HCT116 (cell line): ENCODE data around the gene SND1. TPM values are rescaled to one million over a fixed set of nuclear protein-coding genes. Genes with fewer than 3 reads are reported as not detected.

Experiments used
- ATAC-seq: fragments of 200-7000 bp; cut with Tn5 transposase; 2 replicates; pipeline ENCODE4 v1.9.1; 2020; ENCODE audit warnings: mild to moderate bottlenecking, moderate library complexity
- BruUV-seq: library from RNA; stranded (reverse); fragments of 400-500 nt; replicated peaks from 2 replicates; lab custom pipeline; 2021; lab: Mats Ljungman, UMichigan
- CTCF ChIA-PET: fragments of 300-600 bp; sonication (Branson Sonifier 250); formaldehyde crosslinking; loops from one replicate; lab custom pipeline; 2021; ENCODE audit warnings: antibody characterized with exemption; lab: Charles Lee
- POLR2A ChIA-PET: fragments of 300-600, 350-600 bp; sonication (Branson Sonifier 250); formaldehyde crosslinking; loops from one replicate; lab custom pipeline; 2021; ENCODE audit warnings: antibody characterized with exemption; lab: Charles Lee
- RAD21 ChIA-PET, 2 experiments: fragments of 300-600 bp; sonication (Branson Sonifier 250); formaldehyde crosslinking; loops; one replicate each; lab custom pipeline; 2023; ENCODE audit warnings: low total read pairs in 2 of 2; ENCODE audit not compliant: uncharacterized antibody in 2 of 2, unreplicated experiment in 2 of 2, low non-redundant PET in 1 of 2; lab: Charles Lee
- DNase-seq: peaks from one replicate; pipeline ENCODE4 v3.0.0-alpha.2; 2010; ENCODE audit warnings: low read depth, low spot score
- H2AFZ ChIP-seq: fragments of 200-600 bp; shearing (Covaris generic), sonication (generic); 2 replicates; pipeline ENCODE4 v1.6.1; 2017; ENCODE audit warnings: low read depth, mixed run types, mixed read lengths, antibody characterized with exemption, low read length; ENCODE audit not compliant: poor library complexity, severe bottlenecking
- H3K27ac ChIP-seq: 2 replicates; pipeline ENCODE4 v1.5.1; 2012; ENCODE audit warnings: low read depth, low read length
- H3K27me3 ChIP-seq: fragments of 200-600 bp; sonication (generic); 2 replicates; pipeline ENCODE4 v1.6.1; 2016; ENCODE audit warnings: mixed run types, low read length, mixed read lengths; ENCODE audit not compliant: insufficient read depth
- H3K36me3 ChIP-seq, 2 experiments: fragments of 200-500 bp in 1 of 2; fragments of 200-600 bp in 1 of 2; sonication (Bioruptor generic) in 1 of 2; sonication (generic) in 1 of 2; 2 replicates each; pipeline versions ENCODE4 v1.5.1 to v1.6.1; 2014 to 2016; ENCODE audit warnings: low read length in 2 of 2, inconsistent platforms in 1 of 2, mixed read lengths in 1 of 2, mixed run types in 1 of 2; ENCODE audit not compliant: insufficient read depth in 2 of 2, control insufficient read depth in 1 of 2
- H3K4me1 ChIP-seq, 2 experiments: fragments of 200-600 bp in 1 of 2; sonication (generic) in 1 of 2; 2 replicates each; pipeline versions ENCODE4 v1.5.1 to v1.6.1; 2012 to 2017; ENCODE audit warnings: low read length in 2 of 2, inconsistent platforms in 1 of 2, mild to moderate bottlenecking in 1 of 2, mixed read lengths in 1 of 2, mixed run types in 1 of 2, moderate library complexity in 1 of 2; ENCODE audit not compliant: insufficient read depth in 2 of 2, control insufficient read depth in 1 of 2
- H3K4me2 ChIP-seq: fragments of 200-600 bp; sonication (generic); 2 replicates; pipeline ENCODE4 v1.6.1; 2017; ENCODE audit warnings: mixed run types, low read length, mixed read lengths
- H3K4me3 ChIP-seq, 2 experiments: fragments of 200-600 bp in 1 of 2; sonication (generic) in 1 of 2; replicated peaks in 1 of 2; 2 replicates each; pipeline ENCODE4 v1.5.1; 2011 to 2016; ENCODE audit warnings: low read length in 2 of 2, control low read depth in 1 of 2, low read depth in 1 of 2, mild to moderate bottlenecking in 1 of 2, mixed read lengths in 1 of 2, mixed run types in 1 of 2
- H3K79me2 ChIP-seq: fragments of 200-600 bp; sonication (generic); 2 replicates; pipeline ENCODE4 v1.6.1; 2017; ENCODE audit warnings: mild to moderate bottlenecking, mixed run types, low read length, moderate library complexity, mixed read lengths; ENCODE audit not compliant: insufficient read depth
- H3K9ac ChIP-seq: fragments of 200-600 bp; sonication (generic); 2 replicates; pipeline ENCODE4 v1.6.1; 2016; ENCODE audit warnings: low read length, mixed read lengths
- H3K9me2 ChIP-seq: fragments of 200-600 bp; sonication (generic), shearing (Covaris generic); 2 replicates; pipeline ENCODE4 v1.6.1; 2017; ENCODE audit warnings: mixed run types, mild to moderate bottlenecking, moderate library complexity; ENCODE audit not compliant: insufficient read depth
- H3K9me3 ChIP-seq, 2 experiments: fragments of 200-500 bp in 1 of 2; fragments of 200-600 bp in 1 of 2; sonication (Bioruptor generic) in 1 of 2; sonication (generic) in 1 of 2; 2 replicates each; pipeline ENCODE4 v1.6.1; 2014 to 2017; ENCODE audit warnings: low read length in 2 of 2, mixed read lengths in 2 of 2, inconsistent platforms in 1 of 2, low read depth in 1 of 2, mild to moderate bottlenecking in 1 of 2, mixed run types in 1 of 2, moderate library complexity in 1 of 2; ENCODE audit not compliant: control insufficient read depth in 1 of 2, insufficient read depth in 1 of 2
- H4K20me1 ChIP-seq: fragments of 200-600 bp; sonication (generic), shearing (Covaris generic); 2 replicates; pipeline ENCODE4 v1.6.1; 2017; ENCODE audit warnings: mixed run types, mild to moderate bottlenecking, moderate library complexity; ENCODE audit not compliant: insufficient read depth
- CEBPB ChIP-seq: IDR thresholded peaks from 2 replicates; pipeline ENCODE4 v1.6.1; 2012; ENCODE audit warnings: low read depth
- EGR1 ChIP-seq: IDR thresholded peaks from 2 replicates; pipeline ENCODE4 v1.6.1; 2012; ENCODE audit warnings: low read depth
- ELF1 ChIP-seq: IDR thresholded peaks from 2 replicates; pipeline ENCODE4 v1.6.1; 2012; ENCODE audit warnings: low read depth, borderline replicate concordance
- EZH2 ChIP-seq: fragments of 200-600 bp; sonication (generic); IDR thresholded peaks from 2 replicates; pipeline ENCODE4 v1.6.1; 2017; ENCODE audit warnings: antibody characterized with exemption, mixed run types
- EZH2phosphoT487 ChIP-seq: fragments of 200-600 bp; IDR thresholded peaks from 2 replicates; pipeline ENCODE4 v1.6.1; 2018; ENCODE audit warnings: antibody characterized with exemption, borderline replicate concordance
- FOSL1 ChIP-seq: IDR thresholded peaks from 2 replicates; pipeline ENCODE4 v1.6.1; 2012; ENCODE audit warnings: low read depth
- JUND ChIP-seq: IDR thresholded peaks from 2 replicates; pipeline ENCODE4 v1.6.1; 2012
- MAX ChIP-seq: IDR thresholded peaks from 2 replicates; pipeline ENCODE4 v1.6.1; 2012
- POLR2A ChIP-seq: IDR thresholded peaks from 2 replicates; pipeline ENCODE4 v1.7.0; 2011; ENCODE audit warnings: borderline replicate concordance; ENCODE audit not compliant: insufficient read depth, insufficient read length; ENCODE audit errors: extremely low read depth
- POLR2AphosphoS5 ChIP-seq: IDR thresholded peaks from 2 replicates; pipeline ENCODE4 v1.6.1; 2011; ENCODE audit warnings: mild to moderate bottlenecking, low read depth, low read length, moderate library complexity
- SP1 ChIP-seq: IDR thresholded peaks from 2 replicates; pipeline ENCODE4 v1.6.1; 2012; ENCODE audit warnings: low read depth
- SRF ChIP-seq: IDR thresholded peaks from 2 replicates; pipeline ENCODE4 v1.6.1; 2012; ENCODE audit warnings: low read depth
- TCF7L2 ChIP-seq: IDR thresholded peaks from 2 replicates; pipeline ENCODE4 v1.7.0; 2011; ENCODE audit warnings: borderline replicate concordance, inconsistent platforms; ENCODE audit not compliant: insufficient read depth, insufficient read length; ENCODE audit errors: extremely low read depth
- YY1 ChIP-seq: IDR thresholded peaks from 2 replicates; pipeline ENCODE4 v1.6.1; 2011; ENCODE audit warnings: low read length, low read depth, moderate library complexity, mild to moderate bottlenecking; ENCODE audit not compliant: insufficient replicate concordance; ENCODE audit errors: extremely low read depth
- ZBTB33 ChIP-seq: IDR thresholded peaks from 2 replicates; pipeline ENCODE4 v1.6.1; 2011; ENCODE audit warnings: mild to moderate bottlenecking, low read length, moderate library complexity; ENCODE audit not compliant: insufficient replicate concordance; ENCODE audit errors: extremely low read depth
- ZFX ChIP-seq: fragments of 450-650 bp; IDR thresholded peaks from 2 replicates; pipeline ENCODE4 v1.6.1; 2017
- ZNF274 ChIP-seq: fragments of 200-500 bp; sonication (Bioruptor generic); IDR thresholded peaks from 2 replicates; pipeline ENCODE4 v1.6.1; 2014; ENCODE audit warnings: mild to moderate bottlenecking, low read depth, low read length, inconsistent platforms
- intact Hi-C: fragments of 100-400 bp; cut with micrococcal nuclease; formaldehyde crosslinking; loops from 2 replicates; pipeline ENCODE4 v1.10.0; 2022
- total RNA-seq: library from RNA; stranded (reverse); gene quantifications from one replicate; pipeline ENCODE4 v1.2.1, GENCODE V29; 2021; ENCODE audit not compliant: unreplicated experiment
- TF ChIP-seq, protein P1 (sequence below), 3 experiments: fragments of 200-600 bp in 1 of 3; sonication (generic) in 1 of 3; IDR thresholded peaks in 2 of 3; conservative IDR thresholded peaks in 1 of 3; 2 replicates each; pipeline ENCODE4 v1.5.1; 2012 to 2017; ENCODE audit warnings: low read depth in 2 of 3, low read length in 2 of 3, antibody characterized with exemption in 1 of 3, borderline replicate concordance in 1 of 3, control low read depth in 1 of 3, mild to moderate bottlenecking in 1 of 3, mixed read lengths in 1 of 3, mixed run types in 1 of 3, moderate library complexity in 1 of 3; ENCODE audit not compliant: insufficient read depth in 1 of 3

Gene SND1
- total RNA-seq, 1 experiment from 2014 or later: 169 TPM

- Histone ChIP-seq H3K4me3 (no peak overlapping the region), H3K4me1 (peaks cover 0 to 11% of the 10 kb centered on the region in 2 experiments; a peak in 1 of 4 replicates), H3K27ac (no peak overlapping the region), H3K27me3 (no peaks in the 10 kb centered on the region), H3K9me3 (no peaks in the 10 kb centered on the region), H2AFZ (no peak overlapping the region), H3K9ac (no peak overlapping the region), H3K9me2 (no peaks in the 10 kb centered on the region), H3K4me2 (no peak overlapping the region), H3K36me3 (no peaks in the 10 kb centered on the region), H3K79me2 (no peaks in the 10 kb centered on the region), H4K20me1 (no peaks in the 10 kb centered on the region)
- ChIA-PET RAD21 (no interaction called here), CTCF (interaction anchor here (1.7 kb wide), 1 partner anchor 10 kb away, joined by 4 read pairs; no protein-coding TSS in a partner anchor), POLR2A (no interaction called here)
- TF ChIP-seq FOSL1 (no peak), ZNF274 (no peak), YY1 (no peak), SP1 (no peak), ZFX (no peak), ELF1 (no peak), TCF7L2 (no peak), SRF (no peak), CEBPB (no peak), ZBTB33 (no peak), EGR1 (no peak), EZH2phosphoT487 (no peak), MAX (no peak), JUND (no peak), POLR2A (no peak), EZH2 (no peak), POLR2AphosphoS5 (no peak)
- TF ChIP-seq, protein P1, sequence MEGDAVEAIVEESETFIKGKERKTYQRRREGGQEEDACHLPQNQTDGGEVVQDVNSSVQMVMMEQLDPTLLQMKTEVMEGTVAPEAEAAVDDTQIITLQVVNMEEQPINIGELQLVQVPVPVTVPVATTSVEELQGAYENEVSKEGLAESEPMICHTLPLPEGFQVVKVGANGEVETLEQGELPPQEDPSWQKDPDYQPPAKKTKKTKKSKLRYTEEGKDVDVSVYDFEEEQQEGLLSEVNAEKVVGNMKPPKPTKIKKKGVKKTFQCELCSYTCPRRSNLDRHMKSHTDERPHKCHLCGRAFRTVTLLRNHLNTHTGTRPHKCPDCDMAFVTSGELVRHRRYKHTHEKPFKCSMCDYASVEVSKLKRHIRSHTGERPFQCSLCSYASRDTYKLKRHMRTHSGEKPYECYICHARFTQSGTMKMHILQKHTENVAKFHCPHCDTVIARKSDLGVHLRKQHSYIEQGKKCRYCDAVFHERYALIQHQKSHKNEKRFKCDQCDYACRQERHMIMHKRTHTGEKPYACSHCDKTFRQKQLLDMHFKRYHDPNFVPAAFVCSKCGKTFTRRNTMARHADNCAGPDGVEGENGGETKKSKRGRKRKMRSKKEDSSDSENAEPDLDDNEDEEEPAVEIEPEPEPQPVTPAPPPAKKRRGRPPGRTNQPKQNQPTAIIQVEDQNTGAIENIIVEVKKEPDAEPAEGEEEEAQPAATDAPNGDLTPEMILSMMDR (IDR thresholded peaks at IDR 0.05 in 2 of 3, conservative IDR thresholded peaks at IDR 0.05 in 1 of 3; ENCODE audit: borderline replicate concordance in 1 of 3, insufficient read depth in 1 of 3, low read depth in 2 of 3, low read length in 2 of 3): no peak
- intact Hi-C loops: loop anchor here (10.0 kb wide), 1 partner anchor 325 kb away; no protein-coding TSS in a partner anchor
- ATAC-seq (no peak), DNase-seq (no peak)
- no TSS peak for BruUV-seq
Measured at GRCh38 chr7:128029405-128029995, 377.5 kb downstream of the SND1 start.
